K562 (cell line): ENCODE results near the gene EIF1B.

Source experiments
- BRCA1 ChIP-seq, 2 experiments: fragments of 450-650 bp in 1 of 2; sonication (generic) in 1 of 2; formaldehyde crosslinking in 1 of 2; IDR thresholded peaks; 2 replicates each; pipeline versions ENCODE4 v1.5.0 to v1.6.1; 2017 to 2020; ENCODE audit warnings: mild to moderate bottlenecking in 1 of 2, missing genetic modification reagents in 1 of 2
- EGR1 ChIP-seq: fragments of 450-650 bp; conservative IDR thresholded peaks from 2 replicates; pipeline ENCODE4 v1.6.1; 2017; ENCODE audit warnings: mild to moderate bottlenecking
- EZH2 ChIP-seq: IDR thresholded peaks from 2 replicates; pipeline ENCODE4 v1.6.1; 2012; ENCODE audit warnings: low read depth, mild to moderate bottlenecking, inconsistent platforms, low read length, borderline replicate concordance
- ILF3 ChIP-seq: fragments of 450-650 bp; IDR thresholded peaks from 2 replicates; pipeline ENCODE4 v1.6.1; 2018; ENCODE audit warnings: antibody characterized with exemption, mild to moderate bottlenecking, moderate library complexity, borderline replicate concordance
- MXI1 ChIP-seq: IDR thresholded peaks from 2 replicates; pipeline ENCODE4 v1.6.1; 2011; ENCODE audit warnings: low read depth, mild to moderate bottlenecking, improper control_type of control experiment, low read length
- MYC ChIP-seq, 2 experiments: fragments of 250-450 bp in 1 of 2; sonication (Bioruptor Pico) in 1 of 2; IDR thresholded peaks; 2 replicates each; pipeline versions ENCODE4 v1.5.1 to v1.6.1; 2012 to 2021; ENCODE audit warnings: low read depth in 2 of 2, borderline replicate concordance in 1 of 2, improper control_type of control experiment in 1 of 2, low read length in 1 of 2, mild to moderate bottlenecking in 1 of 2, moderate library complexity in 1 of 2
- PHF21A ChIP-seq: fragments of 450-650 bp; IDR thresholded peaks from 2 replicates; pipeline ENCODE4 v1.6.1; 2017; ENCODE audit warnings: low read depth, borderline replicate concordance
- RCOR1 ChIP-seq, 2 experiments: IDR thresholded peaks; 2 replicates each; pipeline ENCODE4 v1.6.1; 2012; ENCODE audit warnings: low read depth in 2 of 2, low read length in 2 of 2, borderline replicate concordance in 1 of 2, improper control_type of control experiment in 1 of 2
- USF1 ChIP-seq: sonication (generic); formaldehyde crosslinking; IDR thresholded peaks from 2 replicates; pipeline ENCODE4 v1.9.0; 2022; ENCODE audit warnings: mild to moderate bottlenecking, missing genetic modification reagents
- YY1 ChIP-seq, 3 experiments: IDR thresholded peaks; 2 replicates each; pipeline ENCODE4 v1.6.1; 2011; ENCODE audit warnings: low read length in 2 of 3, mild to moderate bottlenecking in 2 of 3, moderate library complexity in 2 of 3, borderline replicate concordance in 1 of 3, control low read depth in 1 of 3, low read depth in 1 of 3; ENCODE audit not compliant: insufficient read depth in 3 of 3, insufficient replicate concordance in 2 of 3, control insufficient read depth in 1 of 3, insufficient read length in 1 of 3; ENCODE audit errors: extremely low read depth in 1 of 3
- ZBTB8A ChIP-seq: fragments of 450-650 bp; IDR thresholded peaks from 2 replicates; pipeline ENCODE4 v1.6.1; 2018; ENCODE audit warnings: mild to moderate bottlenecking, moderate library complexity; ENCODE audit not compliant: partially characterized antibody
- TF ChIP-seq, protein P1 (sequence below): fragments of 250-450 bp; sonication (Bioruptor Pico); IDR thresholded peaks from 2 replicates; pipeline ENCODE4 v1.4.0; 2020
- TF ChIP-seq, protein P2 (sequence below), 2 experiments: fragments of 150-350 bp in 1 of 2; IDR thresholded peaks; 2 replicates each; pipeline ENCODE4 v1.6.1; 2012 to 2016; ENCODE audit warnings: low read depth in 2 of 2, low read length in 2 of 2, mild to moderate bottlenecking in 1 of 2, moderate library complexity in 1 of 2

- TF ChIP-seq, protein P1, sequence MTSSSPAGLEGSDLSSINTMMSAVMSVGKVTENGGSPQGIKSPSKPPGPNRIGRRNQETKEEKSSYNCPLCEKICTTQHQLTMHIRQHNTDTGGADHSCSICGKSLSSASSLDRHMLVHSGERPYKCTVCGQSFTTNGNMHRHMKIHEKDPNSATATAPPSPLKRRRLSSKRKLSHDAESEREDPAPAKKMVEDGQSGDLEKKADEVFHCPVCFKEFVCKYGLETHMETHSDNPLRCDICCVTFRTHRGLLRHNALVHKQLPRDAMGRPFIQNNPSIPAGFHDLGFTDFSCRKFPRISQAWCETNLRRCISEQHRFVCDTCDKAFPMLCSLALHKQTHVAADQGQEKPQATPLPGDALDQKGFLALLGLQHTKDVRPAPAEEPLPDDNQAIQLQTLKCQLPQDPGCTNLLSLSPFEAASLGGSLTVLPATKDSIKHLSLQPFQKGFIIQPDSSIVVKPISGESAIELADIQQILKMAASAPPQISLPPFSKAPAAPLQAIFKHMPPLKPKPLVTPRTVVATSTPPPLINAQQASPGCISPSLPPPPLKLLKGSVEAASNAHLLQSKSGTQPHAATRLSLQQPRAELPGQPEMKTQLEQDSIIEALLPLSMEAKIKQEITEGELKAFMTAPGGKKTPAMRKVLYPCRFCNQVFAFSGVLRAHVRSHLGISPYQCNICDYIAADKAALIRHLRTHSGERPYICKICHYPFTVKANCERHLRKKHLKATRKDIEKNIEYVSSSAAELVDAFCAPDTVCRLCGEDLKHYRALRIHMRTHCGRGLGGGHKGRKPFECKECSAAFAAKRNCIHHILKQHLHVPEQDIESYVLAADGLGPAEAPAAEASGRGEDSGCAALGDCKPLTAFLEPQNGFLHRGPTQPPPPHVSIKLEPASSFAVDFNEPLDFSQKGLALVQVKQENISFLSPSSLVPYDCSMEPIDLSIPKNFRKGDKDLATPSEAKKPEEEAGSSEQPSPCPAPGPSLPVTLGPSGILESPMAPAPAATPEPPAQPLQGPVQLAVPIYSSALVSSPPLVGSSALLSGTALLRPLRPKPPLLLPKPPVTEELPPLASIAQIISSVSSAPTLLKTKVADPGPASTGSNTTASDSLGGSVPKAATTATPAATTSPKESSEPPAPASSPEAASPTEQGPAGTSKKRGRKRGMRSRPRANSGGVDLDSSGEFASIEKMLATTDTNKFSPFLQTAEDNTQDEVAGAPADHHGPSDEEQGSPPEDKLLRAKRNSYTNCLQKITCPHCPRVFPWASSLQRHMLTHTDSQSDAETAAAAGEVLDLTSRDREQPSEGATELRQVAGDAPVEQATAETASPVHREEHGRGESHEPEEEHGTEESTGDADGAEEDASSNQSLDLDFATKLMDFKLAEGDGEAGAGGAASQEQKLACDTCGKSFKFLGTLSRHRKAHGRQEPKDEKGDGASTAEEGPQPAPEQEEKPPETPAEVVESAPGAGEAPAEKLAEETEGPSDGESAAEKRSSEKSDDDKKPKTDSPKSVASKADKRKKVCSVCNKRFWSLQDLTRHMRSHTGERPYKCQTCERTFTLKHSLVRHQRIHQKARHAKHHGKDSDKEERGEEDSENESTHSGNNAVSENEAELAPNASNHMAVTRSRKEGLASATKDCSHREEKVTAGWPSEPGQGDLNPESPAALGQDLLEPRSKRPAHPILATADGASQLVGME (CRISPR knock-in tag), result no peak
- TF ChIP-seq ZBTB8A, result no peak
- no peak for TF ChIP-seq EGR1
- TF ChIP-seq PHF21A, result no peak
- no peak for TF ChIP-seq MXI1
- TF ChIP-seq RCOR1 (IDR thresholded peaks at IDR 0.05; ENCODE audit: borderline replicate concordance in 1 of 2, low read depth in 2 of 2, low read length in 2 of 2), result no peak
- no peak for TF ChIP-seq MYC (IDR thresholded peaks at IDR 0.05; ENCODE audit: low read depth, low read length)
- TF ChIP-seq MYC (CRISPR knock-in tag; IDR thresholded peaks at IDR 0.05; ENCODE audit: borderline replicate concordance, low read depth), result no peak
- TF ChIP-seq BRCA1 (IDR thresholded peaks at IDR 0.05), result no peak
- TF ChIP-seq BRCA1 (CRISPR knock-in tag; IDR thresholded peaks at IDR 0.05), result no peak
- no peak for TF ChIP-seq ILF3
- no peak for TF ChIP-seq USF1
- TF ChIP-seq, protein P2, sequence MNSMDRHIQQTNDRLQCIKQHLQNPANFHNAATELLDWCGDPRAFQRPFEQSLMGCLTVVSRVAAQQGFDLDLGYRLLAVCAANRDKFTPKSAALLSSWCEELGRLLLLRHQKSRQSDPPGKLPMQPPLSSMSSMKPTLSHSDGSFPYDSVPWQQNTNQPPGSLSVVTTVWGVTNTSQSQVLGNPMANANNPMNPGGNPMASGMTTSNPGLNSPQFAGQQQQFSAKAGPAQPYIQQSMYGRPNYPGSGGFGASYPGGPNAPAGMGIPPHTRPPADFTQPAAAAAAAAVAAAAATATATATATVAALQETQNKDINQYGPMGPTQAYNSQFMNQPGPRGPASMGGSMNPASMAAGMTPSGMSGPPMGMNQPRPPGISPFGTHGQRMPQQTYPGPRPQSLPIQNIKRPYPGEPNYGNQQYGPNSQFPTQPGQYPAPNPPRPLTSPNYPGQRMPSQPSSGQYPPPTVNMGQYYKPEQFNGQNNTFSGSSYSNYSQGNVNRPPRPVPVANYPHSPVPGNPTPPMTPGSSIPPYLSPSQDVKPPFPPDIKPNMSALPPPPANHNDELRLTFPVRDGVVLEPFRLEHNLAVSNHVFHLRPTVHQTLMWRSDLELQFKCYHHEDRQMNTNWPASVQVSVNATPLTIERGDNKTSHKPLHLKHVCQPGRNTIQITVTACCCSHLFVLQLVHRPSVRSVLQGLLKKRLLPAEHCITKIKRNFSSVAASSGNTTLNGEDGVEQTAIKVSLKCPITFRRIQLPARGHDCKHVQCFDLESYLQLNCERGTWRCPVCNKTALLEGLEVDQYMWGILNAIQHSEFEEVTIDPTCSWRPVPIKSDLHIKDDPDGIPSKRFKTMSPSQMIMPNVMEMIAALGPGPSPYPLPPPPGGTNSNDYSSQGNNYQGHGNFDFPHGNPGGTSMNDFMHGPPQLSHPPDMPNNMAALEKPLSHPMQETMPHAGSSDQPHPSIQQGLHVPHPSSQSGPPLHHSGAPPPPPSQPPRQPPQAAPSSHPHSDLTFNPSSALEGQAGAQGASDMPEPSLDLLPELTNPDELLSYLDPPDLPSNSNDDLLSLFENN (IDR thresholded peaks at IDR 0.05; ENCODE audit: low read depth in 2 of 2, low read length in 2 of 2), result no peak
- no peak for TF ChIP-seq EZH2
- TF ChIP-seq YY1 (IDR thresholded peaks at IDR 0.05; ENCODE audit: borderline replicate concordance in 1 of 3, control insufficient read depth in 1 of 3, extremely low read depth in 1 of 3, insufficient read depth in 3 of 3, insufficient read length in 1 of 3, insufficient replicate concordance in 2 of 3, low read depth in 1 of 3, low read length in 2 of 3), result no peak
These were observed 19.6 kb downstream of the EIF1B start for GRCh38 chr3:40329071-40329470.
